Right cardiac atrium (tissue), 5 donors: ENCODE measurements around the gene ZMYND15. TPM values are rescaled to one million over a fixed set of nuclear protein-coding genes. Genes with fewer than 3 reads are reported as not detected.

Source experiments
- ATAC-seq, 2 donors: fragments of 200-7000 bp; cut with Tn5 transposase; one replicate each; pipeline versions ENCODE4 v1.8.0 to v1.9.1; 2020; ENCODE audit warnings: moderate library complexity in 2 of 2, mild to moderate bottlenecking in 1 of 2
- DNase-seq, 3 donors: peaks; one replicate each; pipeline ENCODE4 v3.0.0-alpha.2; 2020
- H3K27ac ChIP-seq: one replicate; pipeline ENCODE4 v1.5.1; 2013; ENCODE audit warnings: mild to moderate bottlenecking, low read length, control low read depth, moderate library complexity
- H3K27me3 ChIP-seq: one replicate; pipeline ENCODE4 v1.6.1; 2013; ENCODE audit not compliant: control insufficient read depth, insufficient read depth
- H3K4me1 ChIP-seq: one replicate; pipeline ENCODE4 v1.6.1; 2013; ENCODE audit warnings: low read length; ENCODE audit not compliant: control insufficient read depth, insufficient read depth
- H3K4me3 ChIP-seq: one replicate; pipeline ENCODE4 v1.5.1; 2013; ENCODE audit warnings: low read length, control low read depth
- H3K9me3 ChIP-seq: one replicate; pipeline ENCODE4 v1.6.1; 2013; ENCODE audit warnings: low read length; ENCODE audit not compliant: control insufficient read depth
- WGBS: extraction: QIAGEN DNeasy Blood & Tissue Kit; methylation state at CpG from one replicate; pipeline ENCODE4 v1.1.7; 2013; 5-methylcytosine and 5-hydroxymethylcytosine counted together
- intact Hi-C, 4 donors: fragments of 100-400 bp; cut with DNase I; formaldehyde crosslinking; loops; one replicate each; pipeline versions ENCODE4 v1.11.0 to v1.14.0; 2022 to 2023
- polyA plus RNA-seq: library from polyadenylated mRNA; stranded (reverse); fragments of 200-250 nt; gene quantifications from one replicate; pipeline ENCODE4 v1.2.3, GENCODE V29; 2013
- total RNA-seq, 4 donors: library from RNA; stranded (reverse); fragmentation: NEBNext Ultra II Directional; extraction: Animal tissue kit (Norgen Biotek cat#: 25700); gene quantifications; one replicate each; pipeline ENCODE4 v1.2.1, GENCODE V29; 2021
- donor health status: healthy with polysubstance abuse.
- donor health status: DM: no; HTN: yes; CAD: no.
- donor health status: DM: no; HTN: no; CAD: no.
- donor health status: DM: no; HTN: yes; CAD: no; lungs with severe emphysema.
- donor health status: DM: yes; HTN: yes; CAD: no.

ZMYND15 gene
- total and polyA plus RNA-seq, 5 donors, result 0.20 to 0.53 (median 0.26) TPM

GRCh38 chr17:4717791-4718190 is 21.8 kb upstream of the ZMYND15 start:
- DNase-seq (peak in 1 of 3 donors; percentile 42), ATAC-seq (no peak)
- no peaks in the 10 kb centered on the region for H3K27me3 ChIP-seq
- no peak overlapping the region for H3K4me3 ChIP-seq
- H3K27ac ChIP-seq, result no peak overlapping the region
- no peaks in the 10 kb centered on the region for H3K9me3 ChIP-seq
- H3K4me1 ChIP-seq, result peaks cover 3% of the 10 kb centered on the region
- intact Hi-C loops, result no loop called here
- WGBS, result 83% methylated on average over 17 of the region's 17 CpGs

- DNase-seq, result no peak
- WGBS, result 96% methylated on average over 13 of the region's 13 CpGs
- H3K9me3 ChIP-seq, result no peaks in the 10 kb centered on the region
- ATAC-seq, result no peak
- intact Hi-C loops, result no loop called here
- no peak overlapping the region for H3K27ac ChIP-seq
- H3K4me3 ChIP-seq, result no peak overlapping the region
- H3K4me1 ChIP-seq, result peaks cover 3% of the 10 kb centered on the region
- no peaks in the 10 kb centered on the region for H3K27me3 ChIP-seq
These were observed 21.4 kb upstream of the ZMYND15 start for GRCh38 chr17:4718276-4718675.

- 84% methylated on average over 10 of the region's 10 CpGs for WGBS
- peaks cover 3% of the 10 kb centered on the region for H3K4me1 ChIP-seq
- no peaks in the 10 kb centered on the region for H3K27me3 ChIP-seq
- no peak overlapping the region for H3K27ac ChIP-seq
- no peak overlapping the region for H3K4me3 ChIP-seq
- ATAC-seq, result no peak
- peak in 1 of 3 donors; percentile 34 for DNase-seq
- intact Hi-C loops, result no loop called here
- no peaks in the 10 kb centered on the region for H3K9me3 ChIP-seq
These were observed 20.5 kb upstream of the ZMYND15 start for GRCh38 chr17:4719146-4719545.

- 65% methylated on average over 15 of the region's 15 CpGs for WGBS
- DNase-seq (peak in 2 of 3 donors; percentile 60 to 68), ATAC-seq (peak; percentile 42 to 68)
- Histone ChIP-seq H3K27me3 (no peaks in the 10 kb centered on the region), H3K9me3 (no peaks in the 10 kb centered on the region), H3K4me3 (no peak overlapping the region), H3K4me1 (peaks cover 3% of the 10 kb centered on the region), H3K27ac (no peak overlapping the region)
- intact Hi-C loops, result no loop called here
These were observed 19.9 kb upstream of the ZMYND15 start for GRCh38 chr17:4719684-4720221.

DNA sequence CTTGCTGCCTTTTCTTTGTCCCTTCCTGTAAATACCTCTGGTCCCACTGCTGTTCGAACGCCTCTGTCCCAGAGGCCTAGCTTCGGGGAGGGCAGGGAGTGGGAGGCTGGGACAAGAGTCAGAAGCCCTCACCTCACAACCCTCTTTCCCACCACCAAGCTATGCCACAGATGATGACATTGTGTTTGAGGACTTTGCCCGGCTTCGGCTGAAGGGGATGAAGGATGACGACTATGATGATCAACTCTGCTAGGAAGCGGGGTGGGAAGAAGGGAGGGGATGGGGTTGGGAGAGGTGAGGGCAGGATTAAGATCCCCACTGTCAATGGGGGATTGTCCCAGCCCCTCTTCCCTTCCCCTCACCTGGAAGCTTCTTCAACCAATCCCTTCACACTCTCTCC is 18.8 kb upstream of the ZMYND15 start:
- no peak for ATAC-seq
- 94% methylated on average over 7 of the region's 7 CpGs for WGBS
- no peak overlapping the region for H3K4me3 ChIP-seq
- peak overlapping the region; percentile 21 for H3K27ac ChIP-seq
- intact Hi-C loops, result no loop called here
- H3K4me1 ChIP-seq, result peaks cover 3% of the 10 kb centered on the region
- no peak for DNase-seq
- no peaks in the 10 kb centered on the region for H3K9me3 ChIP-seq
- H3K27me3 ChIP-seq, result no peaks in the 10 kb centered on the region

DNA sequence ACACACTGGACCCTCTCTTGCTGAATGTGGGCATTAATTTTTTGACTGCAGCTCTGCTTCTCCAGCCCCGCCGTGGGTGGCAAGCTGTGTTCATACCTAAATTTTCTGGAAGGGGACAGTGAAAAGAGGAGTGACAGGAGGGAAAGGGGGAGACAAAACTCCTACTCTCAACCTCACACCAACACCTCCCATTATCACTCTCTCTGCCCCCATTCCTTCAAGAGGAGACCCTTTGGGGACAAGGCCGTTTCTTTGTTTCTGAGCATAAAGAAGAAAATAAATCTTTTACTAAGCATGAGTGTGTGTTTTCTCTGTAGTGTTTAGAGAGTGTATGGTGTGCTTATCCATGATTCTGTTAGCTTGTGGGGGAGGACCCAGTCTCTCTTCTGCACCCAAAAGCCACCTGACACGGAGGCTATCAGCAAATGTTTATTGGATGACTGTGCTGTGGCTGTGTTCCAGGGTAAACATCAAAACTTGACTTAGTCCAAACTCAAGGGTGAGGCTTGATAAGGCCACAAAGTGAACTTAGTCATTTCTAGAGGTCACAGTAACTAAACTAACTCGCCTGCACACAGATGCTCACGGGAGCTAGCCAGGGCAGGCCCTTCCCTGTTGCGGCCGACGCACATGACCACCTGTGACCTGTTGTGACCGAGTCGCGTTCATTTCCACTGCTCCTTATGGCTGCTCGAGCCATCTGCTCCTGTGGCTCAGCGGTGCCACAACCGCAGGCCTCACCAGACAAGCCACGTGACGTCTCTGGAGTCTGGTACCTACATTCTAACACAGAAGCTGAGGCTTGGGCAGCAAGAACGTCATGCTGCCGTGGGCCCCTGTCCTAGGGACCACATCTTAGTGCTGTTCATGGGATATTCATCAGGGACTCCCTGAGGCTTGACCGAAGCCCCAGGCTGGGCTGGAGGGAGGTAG is 18.2 kb upstream of the ZMYND15 start:
- Histone ChIP-seq H3K27me3 (no peaks in the 10 kb centered on the region), H3K4me1 (peaks cover 3% of the 10 kb centered on the region), H3K27ac (peak overlapping the region; percentile 21), H3K9me3 (no peaks in the 10 kb centered on the region), H3K4me3 (no peak overlapping the region)
- 58% methylated on average over 20 of the region's 20 CpGs for WGBS
- peak in 2 of 3 donors; percentile 10 to 45 for DNase-seq
- peak; percentile 61 to 74 for ATAC-seq
- intact Hi-C loops, result no loop called here

- Histone ChIP-seq H3K9me3 (no peaks in the 10 kb centered on the region), H3K4me1 (peaks cover 3% of the 10 kb centered on the region), H3K4me3 (no peak overlapping the region), H3K27me3 (no peaks in the 10 kb centered on the region), H3K27ac (no peak overlapping the region)
- intact Hi-C loops, result no loop called here
- no peak for ATAC-seq
- WGBS, result 83% methylated on average over 16 of the region's 16 CpGs
- peak in 1 of 3 donors; percentile 18 for DNase-seq
These were observed 16.9 kb upstream of the ZMYND15 start for GRCh38 chr17:4722678-4723240.

- intact Hi-C loops, result no loop called here
- ATAC-seq (no peak), DNase-seq (no peak)
- H3K27ac ChIP-seq, result no peak overlapping the region
- 76% methylated on average over 5 of the region's 5 CpGs for WGBS
- H3K4me3 ChIP-seq, result no peak overlapping the region
- no peaks in the 10 kb centered on the region for H3K27me3 ChIP-seq
- no peaks in the 10 kb centered on the region for H3K9me3 ChIP-seq
- H3K4me1 ChIP-seq, result peaks cover 3% of the 10 kb centered on the region
These were observed 15.0 kb upstream of the ZMYND15 start for GRCh38 chr17:4724650-4725049.

DNA sequence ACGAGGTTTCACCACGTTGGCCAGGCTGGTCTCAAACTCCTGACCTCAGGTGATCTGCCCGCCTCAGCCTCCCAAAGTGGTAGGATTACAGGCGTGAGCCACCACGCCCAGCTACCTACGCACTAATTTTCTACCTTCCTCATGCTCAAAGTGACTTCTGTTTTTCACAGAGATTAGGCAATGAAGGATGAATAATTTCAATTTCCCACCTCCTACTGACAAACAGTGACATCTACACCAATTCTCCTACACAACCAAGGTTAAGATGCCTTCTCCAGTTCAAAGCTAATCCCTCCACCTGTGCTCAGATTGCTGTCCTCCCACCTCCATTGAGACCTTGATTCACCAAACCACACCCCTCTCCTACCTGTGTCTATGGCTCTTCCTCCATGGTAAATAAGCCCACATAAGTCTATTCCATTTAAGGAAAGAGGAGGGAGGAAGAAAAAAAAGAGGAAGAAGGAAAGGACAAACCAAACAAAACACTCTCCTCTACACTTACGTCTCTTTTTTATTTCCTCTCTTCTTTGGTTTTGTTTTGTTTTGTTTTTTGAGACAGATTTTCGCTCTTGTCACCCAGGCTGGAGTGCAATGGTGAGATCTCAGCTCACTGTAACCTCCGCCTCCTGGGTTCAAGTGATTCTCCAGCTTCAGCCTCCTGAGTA is 13.9 kb upstream of the ZMYND15 start:
- intact Hi-C loops, result no loop called here
- DNase-seq (no peak), ATAC-seq (no peak)
- Histone ChIP-seq H3K4me1 (peaks cover 3% of the 10 kb centered on the region), H3K27me3 (no peaks in the 10 kb centered on the region), H3K9me3 (no peaks in the 10 kb centered on the region), H3K27ac (no peak overlapping the region), H3K4me3 (no peak overlapping the region)
- WGBS, result 77% methylated on average over 9 of the region's 9 CpGs

DNA sequence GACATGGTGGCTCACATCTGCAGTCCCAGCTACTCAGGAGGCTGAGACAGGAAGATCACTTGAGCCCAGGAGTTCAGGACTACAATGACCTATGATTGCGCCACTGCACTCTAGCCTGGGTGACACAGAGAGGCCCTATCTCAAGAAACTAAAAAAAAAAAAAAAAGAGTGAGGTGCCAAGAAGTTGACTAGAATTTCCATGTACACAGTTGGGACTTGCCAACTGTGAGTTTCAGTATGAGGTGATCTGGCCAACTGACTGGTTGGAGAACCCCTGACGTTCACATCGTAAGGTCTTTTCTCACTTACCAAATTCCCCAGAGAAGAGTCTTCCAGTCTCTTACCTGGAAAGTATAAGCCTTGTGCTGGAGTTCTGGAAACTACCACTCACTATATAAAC is 11.5 kb upstream of the ZMYND15 start:
- H3K4me1 ChIP-seq, result no peaks in the 10 kb centered on the region
- intact Hi-C loops, result no loop called here
- DNase-seq (no peak), ATAC-seq (no peak)
- no peaks in the 10 kb centered on the region for H3K9me3 ChIP-seq
- no peak overlapping the region for H3K4me3 ChIP-seq
- no peak overlapping the region for H3K27ac ChIP-seq
- WGBS, result 55% methylated on average over 3 of the region's 3 CpGs
- no peaks in the 10 kb centered on the region for H3K27me3 ChIP-seq
